Liver (tissue), 9 donors: ENCODE results near the gene METTL5. TPM values are rescaled to one million over a fixed set of nuclear protein-coding genes. Genes with fewer than 3 reads are reported as not detected.

ENCODE experiments used
- DNase-seq: peaks from one replicate; pipeline ENCODE4 v3.0.0-alpha.2; 2017; ENCODE audit warnings: low spot score
- H3K27ac ChIP-seq, 2 donors: one replicate each; pipeline ENCODE4 v1.7.0; 2013; ENCODE audit warnings: inconsistent platforms in 2 of 2, low read length in 2 of 2, control low read depth in 1 of 2, low read depth in 1 of 2, mild to moderate bottlenecking in 1 of 2
- H3K27me3 ChIP-seq, 4 donors: one replicate each; pipeline versions ENCODE4 v1.6.1 to v1.7.0; 2013; ENCODE audit warnings: low read length in 3 of 4, inconsistent platforms in 1 of 4, mild to moderate bottlenecking in 1 of 4, moderate library complexity in 1 of 4; ENCODE audit not compliant: control insufficient read depth in 4 of 4, insufficient read depth in 4 of 4
- H3K36me3 ChIP-seq, 4 donors: one replicate each; pipeline versions ENCODE4 v1.6.1 to v1.7.0; 2013; ENCODE audit warnings: low read length in 3 of 4, mild to moderate bottlenecking in 3 of 4, low read depth in 1 of 4, moderate library complexity in 1 of 4; ENCODE audit not compliant: control insufficient read depth in 4 of 4, insufficient read depth in 3 of 4
- H3K4me1 ChIP-seq, 4 donors: one replicate each; pipeline versions ENCODE4 v1.6.1 to v1.7.0; 2013; ENCODE audit warnings: low read length in 3 of 4, mild to moderate bottlenecking in 3 of 4, moderate library complexity in 1 of 4; ENCODE audit not compliant: control insufficient read depth in 4 of 4, insufficient read depth in 4 of 4
- H3K4me3 ChIP-seq, 3 donors: one replicate each; pipeline versions ENCODE4 v1.6.1 to v1.7.0; 2013; ENCODE audit warnings: low read length in 3 of 3, control low read depth in 1 of 3, low read depth in 1 of 3, mild to moderate bottlenecking in 1 of 3
- H3K9ac ChIP-seq, 2 donors: one replicate each; pipeline ENCODE4 v1.7.0; 2013; ENCODE audit warnings: low read length in 2 of 2, mild to moderate bottlenecking in 2 of 2, moderate library complexity in 2 of 2, control low read depth in 1 of 2, low read depth in 1 of 2
- H3K9me3 ChIP-seq, 4 donors: one replicate each; pipeline versions ENCODE4 v1.6.1 to v1.7.0; 2013; ENCODE audit warnings: low read length in 3 of 4; ENCODE audit not compliant: control insufficient read depth in 4 of 4
- ATF3 ChIP-seq: IDR thresholded peaks from 2 replicates; pipeline ENCODE4 v1.6.1; 2016; ENCODE audit warnings: antibody characterized with exemption
- CTCF ChIP-seq: fragments of 150-350 bp; IDR thresholded peaks from 2 replicates; pipeline ENCODE4 v1.5.1; 2017; ENCODE audit warnings: improper control_type of control experiment, low read depth, low read length; ENCODE audit not compliant: missing input control
- EGR1 ChIP-seq, 2 donors: IDR thresholded peaks; 2 replicates each; pipeline ENCODE4 v1.6.1; 2016 to 2018; ENCODE audit warnings: antibody characterized with exemption in 2 of 2, low read depth in 2 of 2
- FOXA1 ChIP-seq: IDR thresholded peaks from 2 replicates; pipeline ENCODE4 v1.6.1; 2016; ENCODE audit warnings: antibody characterized with exemption
- FOXA2 ChIP-seq: IDR thresholded peaks from 2 replicates; pipeline ENCODE4 v1.6.1; 2016; ENCODE audit warnings: antibody characterized with exemption
- GABPA ChIP-seq, 2 donors: IDR thresholded peaks in 1 of 2; conservative IDR thresholded peaks in 1 of 2; 2 replicates each; pipeline ENCODE4 v1.6.1; 2016; ENCODE audit warnings: antibody characterized with exemption in 2 of 2, mild to moderate bottlenecking in 1 of 2, moderate library complexity in 1 of 2
- HNF4A ChIP-seq, 2 donors: conservative IDR thresholded peaks; 2 replicates each; pipeline ENCODE4 v1.6.1; 2016; ENCODE audit warnings: antibody characterized with exemption in 2 of 2, mild to moderate bottlenecking in 2 of 2
- HNF4G ChIP-seq: IDR thresholded peaks from 2 replicates; pipeline ENCODE4 v1.6.1; 2016; ENCODE audit warnings: antibody characterized with exemption
- JUND ChIP-seq, 2 donors: IDR thresholded peaks; 2 replicates each; pipeline ENCODE4 v1.6.1; 2016; ENCODE audit warnings: antibody characterized with exemption in 2 of 2
- MAX ChIP-seq: IDR thresholded peaks from 2 replicates; pipeline ENCODE4 v1.6.1; 2016; ENCODE audit warnings: antibody characterized with exemption
- NR2F2 ChIP-seq: IDR thresholded peaks from 2 replicates; pipeline ENCODE4 v1.6.1; 2016; ENCODE audit warnings: antibody characterized with exemption
- RAD21 ChIP-seq, 2 donors: IDR thresholded peaks; 2 replicates each; pipeline ENCODE4 v1.6.1; 2016; ENCODE audit warnings: antibody characterized with exemption in 2 of 2, mild to moderate bottlenecking in 2 of 2
- REST ChIP-seq: IDR thresholded peaks from 2 replicates; pipeline ENCODE4 v1.6.1; 2016; ENCODE audit warnings: antibody characterized with exemption, mild to moderate bottlenecking
- RXRA ChIP-seq, 2 donors: IDR thresholded peaks; 2 replicates each; pipeline ENCODE4 v1.6.1; 2017 to 2018; ENCODE audit warnings: antibody characterized with exemption in 2 of 2, mild to moderate bottlenecking in 1 of 2
- SP1 ChIP-seq: IDR thresholded peaks from 2 replicates; pipeline ENCODE4 v1.6.1; 2018; ENCODE audit warnings: antibody characterized with exemption, mild to moderate bottlenecking
- TAF1 ChIP-seq: conservative IDR thresholded peaks from 2 replicates; pipeline ENCODE4 v1.6.1; 2016; ENCODE audit warnings: antibody characterized with exemption, mild to moderate bottlenecking
- YY1 ChIP-seq: IDR thresholded peaks from 2 replicates; pipeline ENCODE4 v1.6.1; 2016; ENCODE audit warnings: antibody characterized with exemption, mild to moderate bottlenecking
- ZBTB33 ChIP-seq: IDR thresholded peaks from 2 replicates; pipeline ENCODE4 v1.6.1; 2016; ENCODE audit warnings: antibody characterized with exemption
- WGBS: extraction: QIAGEN DNeasy Blood & Tissue Kit; methylation state at CpG from one replicate; pipeline ENCODE4 v1.1.7; 2013; 5-methylcytosine and 5-hydroxymethylcytosine counted together
- polyA plus RNA-seq, 2 donors: library from polyadenylated mRNA; stranded (reverse) in 1 of 2; unstranded in 1 of 2; fragments of 200-250 nt in 1 of 2; fragments of >200 nt in 1 of 2; fragmentation: Nextera tagmentation in 1 of 2; extraction: Ambion mirVana in 1 of 2; gene quantifications; one replicate each; pipeline versions ENCODE4 v1.2.1 to v1.2.3, GENCODE V29; 2013 to 2015
- total RNA-seq, 2 donors: library from RNA; depleted of rRNA; stranded (reverse); fragments of >200 nt; gene quantifications; one replicate each; pipeline ENCODE4 v1.2.3, GENCODE V29; 2014
- donor health status: healthy.
- donor health status: healthy.
- donor health status: healthy.
- donor health status: healthy.
- donor health status: healthy.

Gene METTL5
- total and polyA plus RNA-seq, 4 donors: 15.4 to 35.6 (median 22.8) TPM

GRCh38 chr2:169834401-169834800 is 9.7 kb upstream of the METTL5 start:
- Histone ChIP-seq H3K36me3 (no peaks in the 10 kb centered on the region), H3K27me3 (no peaks in the 10 kb centered on the region), H3K9ac (no peak overlapping the region), H3K27ac (no peak overlapping the region), H3K4me1 (peaks cover 2 to 18% (median 10%) of the 10 kb centered on the region in 4 donors), H3K4me3 (no peak overlapping the region), H3K9me3 (no peaks in the 10 kb centered on the region)
- TF ChIP-seq RAD21 (IDR thresholded peaks at IDR 0.05): no peak
- no peak for TF ChIP-seq FOXA1
- TF ChIP-seq SP1: no peak
- TF ChIP-seq REST: no peak
- DNase-seq: no peak
- WGBS: 94% methylated on average over 1 of the region's 1 CpG

GRCh38 chr2:169828141-169828811 is 3.6 kb upstream of the METTL5 start:
- Histone ChIP-seq H3K36me3 (no peaks in the 10 kb centered on the region), H3K4me1 (peaks cover 11 to 38% (median 24%) of the 10 kb centered on the region in 4 donors), H3K9ac (peak overlapping the region; percentile 52 to 65), H3K27me3 (no peaks in the 10 kb centered on the region), H3K4me3 (peak overlapping the region; percentile 89 to 98 (median 93)), H3K27ac (peak overlapping the region; percentile 83 to 87), H3K9me3 (no peaks in the 10 kb centered on the region)
- peak; percentile 56 for DNase-seq
- TF ChIP-seq EGR1 (IDR thresholded peaks at IDR 0.05; ENCODE audit: low read depth in 2 of 2): no peak
- TF ChIP-seq ATF3: no peak
- no peak for TF ChIP-seq YY1
- no peak for TF ChIP-seq HNF4G
- TF ChIP-seq GABPA (IDR thresholded peaks at IDR 0.05 in 1 of 2, conservative IDR thresholded peaks at IDR 0.05 in 1 of 2): no peak
- TF ChIP-seq SP1: peak; percentile 10
- peak; percentile 30 for TF ChIP-seq ZBTB33
- no peak for TF ChIP-seq RXRA (IDR thresholded peaks at IDR 0.05)
- TF ChIP-seq FOXA1: no peak
- TF ChIP-seq FOXA2: no peak
- TF ChIP-seq TAF1: no peak
- TF ChIP-seq JUND (IDR thresholded peaks at IDR 0.05): no peak
- peak; percentile 17 for TF ChIP-seq REST
- peak; percentile 15 for TF ChIP-seq MAX
- no peak for TF ChIP-seq HNF4A (conservative IDR thresholded peaks at IDR 0.05)
- no peak for TF ChIP-seq CTCF
- TF ChIP-seq NR2F2: no peak
- TF ChIP-seq RAD21 (IDR thresholded peaks at IDR 0.05): peak in 1 of 2 donors; percentile 31
- WGBS: under 1% methylated on average over 13 of the region's 13 CpGs
